Measurements from ENCODE around the gene CCDC167. TPM values are rescaled to one million over a fixed set of nuclear protein-coding genes. Genes with fewer than 3 reads are reported as not detected.

Gene CCDC167
- total RNA-seq, 2 experiments from 2014 or later, result 81.4 to 138 TPM

GRCh38 chr6:37435816-37436215 lies 63.9 kb downstream of the CCDC167 start:
- peaks cover 17% of the 10 kb centered on the region for H3K4me1 ChIP-seq (ENCODE audit: insufficient read depth, low read length, poor library complexity, severe bottlenecking)
- intact Hi-C loops (cut with micrococcal nuclease; ENCODE audit: unreplicated experiment), result no loop called here
- peaks cover 22% of the 10 kb centered on the region; the same call in 1 of the 2 replicates for H3K79me2 ChIP-seq (ENCODE audit: insufficient read depth, low read depth, low read length)
- TF ChIP-seq CTCF (conservative IDR thresholded peaks at IDR 0.05; ENCODE audit: low read length) (peak; percentile 64), EZH2phosphoT487 (IDR thresholded peaks at IDR 0.05; ENCODE audit: borderline replicate concordance, low read depth, low read length) (no peak)
- no TSS peak for BruUV-seq (replicated peaks)
- H3K9me2 ChIP-seq (ENCODE audit: insufficient read depth, low read length), result no peaks in the 10 kb centered on the region
- no peak overlapping the region for H2AFZ ChIP-seq (ENCODE audit: low read length)
- CTCF ChIA-PET (ENCODE audit: unreplicated experiment), result no interaction called here
- peak; percentile 11 for DNase-seq (ENCODE audit: low spot score)
- H3K9me3 ChIP-seq (ENCODE audit: low read length), result no peaks in the 10 kb centered on the region
- H3K36me3 ChIP-seq (ENCODE audit: insufficient read depth, low read length), result peaks cover 54% of the 10 kb centered on the region
- H3K27ac ChIP-seq (ENCODE audit: low read depth, low read length, poor library complexity, severe bottlenecking), result no peak overlapping the region
- no peak overlapping the region for H3K4me2 ChIP-seq (ENCODE audit: low read length)
- no peaks in the 10 kb centered on the region for H4K20me1 ChIP-seq (ENCODE audit: insufficient read depth, low read length)
- POLR2A ChIA-PET, result no interaction called here
- no peak overlapping the region for H3K4me3 ChIP-seq (ENCODE audit: low read depth, low read length, poor library complexity, severe bottlenecking)

- Histone ChIP-seq H2AFZ (ENCODE audit: low read length) (no peak overlapping the region), H3K27ac (ENCODE audit: low read depth, low read length, poor library complexity, severe bottlenecking) (no peak overlapping the region), H3K9me2 (ENCODE audit: insufficient read depth, low read length) (no peaks in the 10 kb centered on the region), H3K79me2 (ENCODE audit: insufficient read depth, low read depth, low read length) (peaks cover 22% of the 10 kb centered on the region; the same call in 1 of the 2 replicates), H3K9me3 (ENCODE audit: low read length) (no peaks in the 10 kb centered on the region), H3K36me3 (ENCODE audit: insufficient read depth, low read length) (peaks cover 49% of the 10 kb centered on the region), H3K4me3 (ENCODE audit: low read depth, low read length, poor library complexity, severe bottlenecking) (no peak overlapping the region), H3K4me1 (ENCODE audit: insufficient read depth, low read length, poor library complexity, severe bottlenecking) (peaks cover 17% of the 10 kb centered on the region), H4K20me1 (ENCODE audit: insufficient read depth, low read length) (no peaks in the 10 kb centered on the region), H3K4me2 (ENCODE audit: low read length) (peak overlapping the region; percentile 93; the same call in 1 of the 2 replicates)
- DNase-seq (ENCODE audit: low spot score), result no peak
- ChIA-PET POLR2A (interaction anchor here (0.6 to 1.6 kb wide), 4 partner anchors 10 to 1268 kb away, joined by 3 to 4 read pairs (median 3); no protein-coding TSS in a partner anchor), CTCF (ENCODE audit: unreplicated experiment) (no interaction called here)
- BruUV-seq (replicated peaks), result no TSS peak
- TF ChIP-seq CTCF (conservative IDR thresholded peaks at IDR 0.05; ENCODE audit: low read length), result no peak
- no peak for TF ChIP-seq EZH2phosphoT487 (IDR thresholded peaks at IDR 0.05; ENCODE audit: borderline replicate concordance, low read depth, low read length)
- intact Hi-C loops (cut with micrococcal nuclease; ENCODE audit: unreplicated experiment), result no loop called here
Measured at GRCh38 chr6:37435373-37435772, 64.3 kb downstream of the CCDC167 start.

GRCh38 chr6:37433657-37434271 lies 65.9 kb downstream of the CCDC167 start:
- BruUV-seq (replicated peaks), result TSS peak; percentile 67
- peaks cover 22% of the 10 kb centered on the region; the same call in 1 of the 2 replicates for H3K79me2 ChIP-seq (ENCODE audit: insufficient read depth, low read depth, low read length)
- H3K4me1 ChIP-seq (ENCODE audit: insufficient read depth, low read length, poor library complexity, severe bottlenecking), result peaks cover 27% of the 10 kb centered on the region
- H3K4me3 ChIP-seq (ENCODE audit: low read depth, low read length, poor library complexity, severe bottlenecking), result peak overlapping the region; percentile 95
- H4K20me1 ChIP-seq (ENCODE audit: insufficient read depth, low read length), result no peaks in the 10 kb centered on the region
- H3K27ac ChIP-seq (ENCODE audit: low read depth, low read length, poor library complexity, severe bottlenecking), result peak overlapping the region; percentile 69
- no peaks in the 10 kb centered on the region for H3K9me2 ChIP-seq (ENCODE audit: insufficient read depth, low read length)
- no peak for TF ChIP-seq EZH2phosphoT487 (IDR thresholded peaks at IDR 0.05; ENCODE audit: borderline replicate concordance, low read depth, low read length)
- no peaks in the 10 kb centered on the region for H3K9me3 ChIP-seq (ENCODE audit: low read length)
- H3K4me2 ChIP-seq (ENCODE audit: low read length), result peak overlapping the region; percentile 93
- peaks cover 33% of the 10 kb centered on the region for H3K36me3 ChIP-seq (ENCODE audit: insufficient read depth, low read length)
- POLR2A ChIA-PET, result interaction anchor here (0.6 to 2.2 kb wide), 8 partner anchors 8 to 393 kb away, joined by 3 to 7 read pairs (median 3); partner anchors contain the start of gene CCDC167
- CTCF ChIA-PET (ENCODE audit: unreplicated experiment), result interaction anchor here (0.7 kb wide), 1 partner anchor 34 kb away, joined by 4 read pairs; no protein-coding TSS in a partner anchor
- peak; percentile 53 for DNase-seq (ENCODE audit: low spot score)
- H2AFZ ChIP-seq (ENCODE audit: low read length), result peak overlapping the region; percentile 97
- intact Hi-C loops (cut with micrococcal nuclease; ENCODE audit: unreplicated experiment), result loop anchor here (5.0 kb wide), 1 partner anchor 134 kb away; no protein-coding TSS in a partner anchor

Other genes with a start within 250 kb of the CCDC167 start
- 8.0 and 8.7 TPM in 2 replicates for gene TBC1D22B, start 242.1 kb downstream of the CCDC167 start, total RNA-seq (2014; rRNA removed; shearing (Covaris generic))
- 12.3 and 13.4 TPM in 2 replicates for gene TBC1D22B, start 242.1 kb downstream of the CCDC167 start, total RNA-seq (2022)
- not detected in 2 replicates for gene TMEM217, start 241.7 kb downstream of the CCDC167 start, total RNA-seq (2014; rRNA removed; shearing (Covaris generic))
- 0.34 TPM in 1 of 2 replicates, not detected in the other for gene TMEM217, start 241.7 kb downstream of the CCDC167 start, total RNA-seq (2022)
- 21.2 and 21.8 TPM in 2 replicates for gene RNF8, start 145.9 kb downstream of the CCDC167 start, total RNA-seq (2014; rRNA removed; shearing (Covaris generic))
- gene RNF8, start 145.9 kb downstream of the CCDC167 start, total RNA-seq (2022), result 18.2 and 19.7 TPM in 2 replicates
- 32.3 and 36.0 TPM in 2 replicates for gene CMTR1, start 66.7 kb downstream of the CCDC167 start, total RNA-seq (2014; rRNA removed; shearing (Covaris generic))
- gene CMTR1, start 66.7 kb downstream of the CCDC167 start, total RNA-seq (2022), result 41.2 and 42.8 TPM in 2 replicates
- 0.22 and 0.33 TPM in 2 replicates for gene MDGA1, start 198.0 kb upstream of the CCDC167 start, total RNA-seq (2014; rRNA removed; shearing (Covaris generic))
- 0.17 and 0.32 TPM in 2 replicates for gene MDGA1, start 198.0 kb upstream of the CCDC167 start, total RNA-seq (2022)

All from OCI-LY7 (cell line).